CD4-positive, alpha-beta T cell treated with Interleukin-17A for 1 hour (primary cell): Measurements from ENCODE around the gene WFIKKN1.
A peak's percentile ranks its signal among the peaks of the same experiment; 100 is the strongest.

ENCODE experiments used
- DNase-seq: peaks from one replicate; pipeline ENCODE4 v3.0.0-alpha.2; 2020

The WFIKKN1 gene, protein sequence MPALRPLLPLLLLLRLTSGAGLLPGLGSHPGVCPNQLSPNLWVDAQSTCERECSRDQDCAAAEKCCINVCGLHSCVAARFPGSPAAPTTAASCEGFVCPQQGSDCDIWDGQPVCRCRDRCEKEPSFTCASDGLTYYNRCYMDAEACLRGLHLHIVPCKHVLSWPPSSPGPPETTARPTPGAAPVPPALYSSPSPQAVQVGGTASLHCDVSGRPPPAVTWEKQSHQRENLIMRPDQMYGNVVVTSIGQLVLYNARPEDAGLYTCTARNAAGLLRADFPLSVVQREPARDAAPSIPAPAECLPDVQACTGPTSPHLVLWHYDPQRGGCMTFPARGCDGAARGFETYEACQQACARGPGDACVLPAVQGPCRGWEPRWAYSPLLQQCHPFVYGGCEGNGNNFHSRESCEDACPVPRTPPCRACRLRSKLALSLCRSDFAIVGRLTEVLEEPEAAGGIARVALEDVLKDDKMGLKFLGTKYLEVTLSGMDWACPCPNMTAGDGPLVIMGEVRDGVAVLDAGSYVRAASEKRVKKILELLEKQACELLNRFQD

DNA sequence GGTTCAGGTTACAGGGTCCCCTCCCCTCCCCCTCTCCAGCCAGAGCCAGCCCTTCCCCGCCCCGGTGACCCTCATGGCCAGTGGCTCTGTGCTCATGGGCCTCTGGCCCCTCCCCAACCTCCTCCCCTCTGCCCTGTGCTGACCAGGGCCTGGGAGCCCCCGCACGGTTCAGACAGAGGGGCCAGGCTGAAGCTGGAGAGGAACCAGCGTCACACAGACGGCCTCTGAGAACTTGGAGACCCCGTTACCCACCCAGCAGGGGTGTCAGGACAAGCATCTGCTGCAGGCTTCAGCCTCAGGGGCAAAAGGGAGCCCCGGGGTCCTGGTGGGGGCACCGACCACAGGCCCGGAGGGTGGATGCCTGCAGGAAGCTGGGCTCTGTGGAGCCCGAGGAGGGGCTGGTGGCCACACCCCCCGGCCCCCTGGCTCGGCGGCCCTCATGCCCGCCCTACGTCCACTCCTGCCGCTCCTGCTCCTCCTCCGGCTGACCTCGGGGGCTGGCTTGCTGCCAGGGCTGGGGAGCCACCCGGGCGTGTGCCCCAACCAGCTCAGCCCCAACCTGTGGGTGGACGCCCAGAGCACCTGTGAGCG, at the start of gene WFIKKN1:
TSS of gene WFIKKN1 (plus strand) at position 171 of the 591 bp plus-strand sequence. CDS start at position 440, 269 bp downstream.
- no peak for DNase-seq

- DNase-seq, result no peak
Measured at GRCh38 chr16:582218-582613, 48.6 kb upstream of the WFIKKN1 start.

DNA sequence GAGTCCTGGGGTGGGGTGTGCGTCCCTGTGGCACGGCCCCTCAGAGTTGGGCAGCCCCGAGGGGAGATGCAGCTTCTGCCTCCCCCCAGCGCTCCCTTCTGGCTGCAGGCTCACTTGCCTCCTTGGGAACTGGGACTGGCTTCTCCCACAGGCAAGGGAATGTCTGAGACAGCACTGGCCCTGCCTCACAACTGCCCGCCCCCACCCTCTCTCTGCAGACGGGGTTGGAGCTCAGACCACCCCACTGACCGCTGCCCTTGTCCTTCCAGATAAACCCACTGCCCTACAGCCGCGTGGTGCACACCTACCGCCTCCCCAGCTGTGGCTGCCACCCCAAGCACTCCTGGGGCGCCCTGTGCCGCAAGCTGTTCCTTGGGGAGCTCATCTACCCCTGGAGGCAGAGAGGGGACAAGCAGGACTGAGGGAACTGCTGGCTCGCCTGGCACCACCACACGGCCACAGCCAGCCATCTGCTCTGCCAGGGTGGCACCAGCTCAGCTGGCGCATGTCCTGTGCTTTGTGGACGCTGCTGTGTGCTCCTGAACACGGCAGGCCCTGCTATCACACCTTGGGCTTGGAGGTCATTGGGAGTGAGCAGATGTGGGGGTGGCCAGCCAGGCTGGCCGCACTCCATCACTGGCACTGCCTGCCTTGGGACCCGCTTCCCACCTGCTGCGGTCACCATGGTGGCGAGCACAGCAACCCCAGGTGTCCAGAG, 48.0 kb upstream of the WFIKKN1 start:
- no peak for DNase-seq

DNA sequence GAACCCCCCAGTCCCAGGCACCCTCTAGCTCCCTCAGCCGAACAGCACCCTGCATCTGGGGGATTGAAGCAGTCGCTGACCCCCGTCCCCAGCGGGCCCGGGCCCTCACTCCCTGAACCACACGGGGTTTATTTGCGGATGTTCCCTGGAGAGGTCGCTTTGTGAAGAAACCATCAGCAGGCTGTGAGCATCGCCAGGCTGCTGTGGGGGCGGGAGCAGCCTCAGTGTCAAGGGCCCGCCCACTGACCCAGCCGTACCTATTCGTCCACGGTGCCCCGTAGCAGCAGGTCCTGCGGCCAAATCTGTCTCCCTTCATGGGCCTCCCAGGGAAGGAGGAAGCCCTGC, 47.3 kb upstream of the WFIKKN1 start:
- no peak for DNase-seq

- no peak for DNase-seq
Measured at GRCh38 chr16:583815-584591, 46.8 kb upstream of the WFIKKN1 start.

DNA sequence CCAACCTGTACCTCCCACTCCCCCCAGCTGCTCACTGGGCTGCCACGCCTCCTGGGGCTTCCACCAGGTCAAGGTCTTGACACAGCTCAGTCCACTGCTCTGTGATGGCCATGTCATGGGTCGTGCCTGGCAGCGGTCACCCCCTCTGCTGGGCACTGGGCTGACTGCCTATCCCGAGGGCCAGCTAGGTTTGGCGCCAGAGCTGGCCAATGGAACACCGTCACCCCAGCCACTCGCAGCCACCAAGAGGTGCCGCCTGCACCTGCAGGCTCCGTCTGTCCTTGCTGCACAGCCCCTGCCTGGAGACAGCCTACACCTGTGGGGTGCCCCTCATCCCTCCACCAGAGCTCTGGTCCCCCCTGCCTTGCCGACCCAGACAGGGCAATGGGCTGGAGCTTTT, 45.4 kb upstream of the WFIKKN1 start:
- no peak for DNase-seq

DNA sequence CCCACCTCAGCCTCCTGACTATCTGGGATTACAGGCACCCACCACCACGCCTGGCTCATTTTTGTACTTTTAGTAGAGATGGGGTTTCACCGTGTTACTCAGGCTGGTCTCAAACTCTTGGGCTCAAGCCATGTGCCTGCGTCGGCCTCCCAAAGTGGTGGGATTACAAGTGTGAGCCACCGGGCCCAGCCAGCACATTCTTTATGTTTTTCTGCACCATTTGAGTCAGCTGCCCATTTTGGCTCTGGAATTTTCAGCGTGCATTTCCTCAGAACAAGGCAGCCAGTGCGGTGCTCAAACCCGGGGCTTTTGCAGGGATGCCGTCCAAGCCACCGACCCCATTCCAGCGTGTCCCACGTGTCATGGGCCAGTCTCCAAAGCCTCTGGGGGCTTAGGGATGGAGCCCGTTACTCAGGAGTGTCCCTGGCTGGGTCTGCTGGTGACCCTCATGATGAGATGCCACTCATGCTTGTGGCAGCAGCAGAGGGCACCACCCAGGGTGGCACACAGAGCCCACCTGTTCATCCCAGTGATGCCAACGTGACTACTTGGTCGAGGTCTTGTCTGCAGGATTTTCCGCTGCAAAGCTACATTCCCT, 44.6 kb upstream of the WFIKKN1 start:
- no peak for DNase-seq

DNA sequence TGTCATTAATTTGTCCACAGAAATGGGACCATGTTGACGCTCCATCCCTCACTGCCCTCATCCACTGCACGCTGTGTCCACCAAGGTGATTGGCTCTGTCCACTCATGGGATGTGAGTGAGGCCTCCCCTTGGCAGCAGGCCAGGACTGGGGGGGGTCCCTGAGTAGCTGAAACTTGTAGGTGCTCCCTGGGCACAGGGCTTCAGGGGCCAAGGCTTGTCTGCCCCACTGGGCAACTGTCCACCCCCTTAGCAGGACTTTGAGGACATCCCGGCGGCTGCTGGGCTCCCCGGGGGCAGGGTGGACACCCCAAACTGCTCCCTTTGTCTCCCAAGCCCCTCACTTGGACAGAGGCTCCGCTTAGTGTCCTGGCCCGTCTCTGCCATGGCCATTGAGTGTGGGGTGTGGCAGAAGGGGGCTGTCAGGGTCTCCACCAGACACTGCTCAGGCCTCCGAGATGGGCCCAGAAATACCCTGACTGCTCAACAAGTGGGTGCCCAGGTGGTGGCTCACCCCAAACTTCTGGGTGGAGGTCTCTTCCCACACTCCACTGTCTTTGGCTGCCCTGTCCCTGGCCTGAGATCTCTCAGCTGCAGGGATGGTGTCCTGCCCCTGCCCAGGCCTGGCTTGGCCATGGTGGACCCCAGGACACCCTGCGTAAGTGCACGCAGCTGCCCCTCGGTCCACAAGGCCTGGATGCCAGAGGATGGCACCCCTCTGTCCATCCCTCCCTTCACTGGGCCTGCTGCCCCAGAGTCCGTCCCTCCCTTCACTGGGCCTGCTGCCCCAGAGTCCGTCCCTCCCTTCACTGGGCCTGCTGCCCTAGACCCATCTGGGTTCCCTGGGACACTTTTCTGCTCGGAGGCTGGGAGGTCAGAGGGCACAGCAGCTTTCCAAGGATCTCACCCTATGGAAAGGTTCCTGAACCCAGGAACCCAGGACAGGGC, 43.9 kb upstream of the WFIKKN1 start:
- DNase-seq, result no peak

DNA sequence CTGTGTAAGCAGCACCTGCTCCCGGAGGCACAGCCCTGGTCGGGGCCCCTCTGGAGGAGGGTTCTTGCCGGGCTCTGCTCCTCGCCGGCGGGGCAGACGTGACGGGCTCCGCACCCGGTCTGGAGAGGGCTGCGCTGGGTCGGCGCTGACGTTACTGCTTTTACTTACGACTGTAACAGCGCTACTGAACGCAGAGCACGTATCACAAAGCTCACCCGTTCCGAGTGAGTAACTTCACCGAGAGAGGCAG, 42.2 kb upstream of the WFIKKN1 start:
- peak; percentile 68 for DNase-seq

DNA sequence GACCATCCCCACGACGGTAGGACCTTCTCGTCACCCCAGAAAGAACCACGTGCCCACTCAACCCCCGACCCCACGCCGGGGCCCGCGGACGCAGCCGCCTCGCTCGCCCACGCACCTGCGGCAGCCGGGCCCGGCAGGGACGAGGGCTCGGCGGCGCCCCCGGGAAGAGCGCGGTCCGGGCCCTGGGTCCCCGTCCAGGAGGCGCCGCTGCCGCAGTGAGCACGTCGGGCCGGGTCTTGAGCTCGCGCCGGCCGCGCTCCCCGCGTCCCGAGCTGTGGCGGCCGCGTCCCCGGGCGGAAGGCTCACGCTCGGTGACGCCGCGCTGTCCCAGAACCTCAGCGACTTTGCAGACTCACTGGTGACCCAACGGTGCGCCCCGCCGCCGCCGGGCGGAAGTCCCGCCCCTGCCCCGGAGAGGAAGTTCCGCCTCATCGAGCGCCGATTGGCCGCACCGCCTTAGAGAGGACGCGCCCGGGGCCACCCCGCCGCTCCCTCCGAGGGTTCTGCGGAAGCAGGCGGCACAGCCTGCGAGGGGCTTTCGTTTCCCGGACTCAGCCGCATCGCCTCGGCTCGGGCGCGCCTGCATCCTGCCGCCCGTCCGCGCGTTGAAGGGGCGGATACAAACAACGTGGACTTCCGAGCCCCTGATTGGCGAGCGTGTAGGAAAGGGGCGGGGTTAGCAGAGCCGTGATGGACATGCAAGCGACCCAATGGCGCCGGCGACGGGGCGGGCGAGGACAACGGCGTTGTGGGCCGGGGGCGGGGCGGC, 41.7 kb upstream of the WFIKKN1 start:
- DNase-seq, result peak; percentile 98

GRCh38 chr16:589658-590187, 41.1 kb upstream of the WFIKKN1 start, which contains the start of gene RAB40C:
TSS of gene RAB40C (plus strand) at chr16:590066. CDS start at chr16:590292, 226 bp downstream.
- DNase-seq, result peak; percentile 99

- DNase-seq, result no peak
Measured at GRCh38 chr16:590188-590814, 40.5 kb upstream of the WFIKKN1 start.

DNA sequence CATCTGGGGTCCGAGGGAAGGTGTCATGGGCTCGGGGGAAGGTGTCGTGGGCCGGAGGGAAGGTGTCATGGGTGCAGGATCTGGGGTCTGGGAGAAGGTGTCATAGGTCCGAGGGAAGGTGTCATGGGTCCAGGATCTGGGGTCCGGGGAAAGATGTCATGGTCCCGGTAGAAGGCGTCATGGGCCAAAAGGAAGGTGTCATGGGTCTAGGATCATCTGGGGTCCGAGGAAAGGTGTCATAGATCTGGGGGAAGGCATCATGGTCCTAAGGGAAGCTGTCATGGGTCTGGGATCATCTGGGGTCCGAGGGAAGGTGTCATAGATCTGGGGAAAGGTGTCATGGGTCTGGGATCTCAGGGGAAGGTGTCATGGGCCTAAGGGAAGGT, 40.0 kb upstream of the WFIKKN1 start:
- DNase-seq, result no peak

DNA sequence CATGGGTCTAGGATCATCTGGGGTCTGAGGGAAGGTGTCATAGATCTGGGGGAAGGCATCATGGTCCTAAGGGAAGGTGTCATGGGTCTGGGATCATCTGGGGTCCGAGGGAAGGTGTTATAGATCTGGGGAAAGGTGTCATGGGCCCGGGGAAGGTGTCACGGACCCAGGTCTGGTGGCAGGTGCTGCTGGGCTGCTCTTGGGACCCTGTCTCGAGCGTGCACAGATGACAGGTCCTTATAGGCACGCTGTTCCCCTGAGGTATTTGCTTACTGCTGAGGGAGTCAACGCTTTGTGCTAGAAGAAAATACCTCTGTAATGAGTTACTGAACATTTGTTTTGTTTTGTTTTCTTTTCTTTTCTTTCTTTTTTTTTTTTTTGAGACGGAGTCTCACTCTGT, 39.6 kb upstream of the WFIKKN1 start:
- no peak for DNase-seq

DNA sequence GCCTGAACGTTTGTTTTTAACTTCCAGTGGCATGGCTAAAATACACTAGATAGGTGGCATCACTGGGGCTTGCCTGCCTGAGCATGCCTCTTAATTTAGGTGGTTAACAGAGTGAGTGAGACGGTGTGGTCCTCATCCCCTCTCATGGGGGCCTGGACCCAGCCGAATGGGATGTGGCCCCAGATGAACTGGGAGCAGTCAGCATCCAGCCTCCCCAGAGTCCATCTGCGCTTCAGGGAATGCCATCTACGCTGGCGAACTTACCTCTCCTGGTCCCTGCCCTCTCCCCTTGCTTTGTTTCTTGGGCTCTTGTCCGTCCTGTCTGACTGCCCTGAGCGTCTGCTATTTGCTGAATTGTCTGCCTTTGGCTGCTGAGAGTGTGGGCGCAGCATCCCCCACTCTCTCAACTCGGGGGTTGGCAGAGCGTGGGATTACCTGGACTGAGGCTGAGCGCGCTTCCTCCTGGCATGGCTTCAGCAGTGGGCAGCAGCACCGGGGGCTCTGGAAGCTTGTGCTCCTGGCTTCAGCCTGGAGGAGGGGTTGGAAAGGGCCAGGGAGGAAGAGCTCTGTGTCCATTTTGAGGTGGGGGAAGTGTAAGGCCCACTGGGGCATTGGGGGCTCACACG, 38.8 kb upstream of the WFIKKN1 start:
- DNase-seq, result no peak

DNA sequence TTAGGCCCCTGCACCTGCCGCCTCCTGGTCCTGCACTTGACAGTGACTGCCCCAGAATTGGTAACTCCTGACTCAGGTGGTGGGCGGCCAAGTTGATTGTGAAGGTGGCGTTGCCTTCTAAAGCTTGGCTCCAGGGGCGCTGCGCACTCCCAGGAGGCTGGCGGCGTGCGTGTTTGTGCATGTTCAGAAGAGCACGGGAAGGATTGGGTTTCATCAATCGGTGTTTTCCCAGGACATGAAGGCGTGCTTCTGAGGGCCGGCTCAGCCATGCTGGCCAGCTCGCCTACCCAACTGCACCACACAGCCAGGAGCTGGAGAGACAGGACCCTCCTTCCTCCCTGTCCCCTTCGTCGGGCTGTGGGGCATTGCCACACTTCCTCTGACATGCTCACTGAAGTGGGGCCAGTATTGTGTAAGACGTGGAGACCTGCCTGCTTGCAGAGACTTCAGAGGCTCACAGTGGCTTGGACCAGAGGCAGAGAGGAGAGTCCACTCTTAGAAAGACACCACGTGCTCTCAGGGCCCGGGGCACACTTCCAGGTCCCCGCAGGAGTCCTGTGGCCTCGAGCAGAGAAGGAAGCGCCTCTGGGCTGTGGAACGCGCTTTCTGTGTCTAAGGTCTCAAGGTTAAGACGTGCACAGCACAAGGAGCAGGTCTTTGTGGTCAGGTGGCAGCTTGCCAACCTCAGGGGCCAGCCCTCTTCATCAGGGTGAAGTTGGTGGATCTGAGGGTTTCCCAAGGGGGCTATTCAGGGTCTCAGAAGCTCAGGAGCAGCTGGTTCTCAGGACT, 38.1 kb upstream of the WFIKKN1 start:
- DNase-seq, result no peak

DNA sequence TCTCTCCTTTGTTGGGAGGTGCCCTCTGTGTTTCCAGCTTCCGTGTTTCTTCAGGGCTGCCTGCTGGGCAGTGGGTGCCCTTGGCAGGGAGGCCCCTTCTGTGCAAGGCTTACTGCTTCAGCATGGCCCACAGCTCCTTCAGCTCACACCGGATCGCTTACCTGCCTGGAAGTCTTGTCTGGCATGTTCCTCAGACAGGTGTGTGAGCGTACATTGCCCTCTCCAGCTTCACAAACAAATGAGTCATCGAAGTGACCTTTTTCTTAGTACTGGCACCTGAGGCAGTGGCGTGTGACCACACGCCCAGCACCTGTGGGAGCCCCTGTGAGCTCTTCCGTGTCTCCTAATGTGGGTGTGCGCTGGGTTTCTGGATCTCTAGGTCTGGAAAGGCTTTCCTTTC, 37.4 kb upstream of the WFIKKN1 start:
- no peak for DNase-seq

DNA sequence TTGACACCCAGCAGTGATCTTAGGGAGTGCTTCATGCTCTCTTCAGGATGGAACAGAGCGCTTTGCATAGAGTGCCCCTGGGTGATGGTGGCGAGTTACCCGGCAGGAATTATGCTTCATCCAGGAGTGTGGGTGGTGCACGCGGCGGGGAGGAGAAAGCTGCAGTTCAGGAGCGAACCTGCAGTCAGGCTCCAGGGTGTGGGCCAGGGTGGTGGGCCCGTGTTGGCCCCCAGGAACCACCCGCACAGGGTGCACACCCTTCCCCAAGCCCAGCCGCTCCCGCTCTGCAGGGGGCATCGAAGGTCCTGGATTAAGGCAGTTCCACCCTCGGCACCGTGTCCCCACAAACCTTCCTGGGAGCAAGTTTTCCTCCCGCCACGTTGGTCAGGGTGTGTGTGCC, 37.0 kb upstream of the WFIKKN1 start:
- no peak for DNase-seq

GRCh38 chr16:595094-595528, 35.7 kb upstream of the WFIKKN1 start:
- no peak for DNase-seq
